Prostate gland (tissue), 2 donors: Measurements from ENCODE around the gene AGBL4.

ENCODE experiments used
- POLR2AphosphoS5 ChIP-seq: sonication (generic); formaldehyde crosslinking; IDR thresholded peaks from one replicate; pipeline ENCODE4 v1.6.1; 2017; ENCODE audit warnings: antibody characterized with exemption
- TF ChIP-seq, protein P1 (sequence below), 4 experiments: fragments of 200-600 bp in 2 of 4; fragments of 450-650 bp in 2 of 4; sonication (generic) in 2 of 4; IDR thresholded peaks; 1 replicate in 3 of 4; 2 replicates in 1 of 4; pipeline ENCODE4 v1.5.1; 2016 to 2019; ENCODE audit warnings: antibody characterized with exemption in 4 of 4, mild to moderate bottlenecking in 2 of 4, moderate library complexity in 2 of 4

- TF ChIP-seq, protein P1, sequence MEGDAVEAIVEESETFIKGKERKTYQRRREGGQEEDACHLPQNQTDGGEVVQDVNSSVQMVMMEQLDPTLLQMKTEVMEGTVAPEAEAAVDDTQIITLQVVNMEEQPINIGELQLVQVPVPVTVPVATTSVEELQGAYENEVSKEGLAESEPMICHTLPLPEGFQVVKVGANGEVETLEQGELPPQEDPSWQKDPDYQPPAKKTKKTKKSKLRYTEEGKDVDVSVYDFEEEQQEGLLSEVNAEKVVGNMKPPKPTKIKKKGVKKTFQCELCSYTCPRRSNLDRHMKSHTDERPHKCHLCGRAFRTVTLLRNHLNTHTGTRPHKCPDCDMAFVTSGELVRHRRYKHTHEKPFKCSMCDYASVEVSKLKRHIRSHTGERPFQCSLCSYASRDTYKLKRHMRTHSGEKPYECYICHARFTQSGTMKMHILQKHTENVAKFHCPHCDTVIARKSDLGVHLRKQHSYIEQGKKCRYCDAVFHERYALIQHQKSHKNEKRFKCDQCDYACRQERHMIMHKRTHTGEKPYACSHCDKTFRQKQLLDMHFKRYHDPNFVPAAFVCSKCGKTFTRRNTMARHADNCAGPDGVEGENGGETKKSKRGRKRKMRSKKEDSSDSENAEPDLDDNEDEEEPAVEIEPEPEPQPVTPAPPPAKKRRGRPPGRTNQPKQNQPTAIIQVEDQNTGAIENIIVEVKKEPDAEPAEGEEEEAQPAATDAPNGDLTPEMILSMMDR (IDR thresholded peaks at IDR 0.05), result no peak
- no peak for TF ChIP-seq POLR2AphosphoS5
These were observed 1369.0 kb downstream of the AGBL4 start for GRCh38 chr1:48654606-48655210.
